NCI-H1436 (cell line): ENCODE results near the gene KRT28.
A peak's percentile ranks its signal among the peaks of the same experiment; 100 is the strongest.
"Not testable (repeated sequence)": the region's sequence is repeated elsewhere in the genome, so short reads cannot be mapped to it uniquely, and the experiment has no call there.

ENCODE experiments used
- DNase-seq: peaks from one replicate; lab custom pipeline; 2025; lab: John Stamatoyannopoulos, UW

Gene KRT28

DNA sequence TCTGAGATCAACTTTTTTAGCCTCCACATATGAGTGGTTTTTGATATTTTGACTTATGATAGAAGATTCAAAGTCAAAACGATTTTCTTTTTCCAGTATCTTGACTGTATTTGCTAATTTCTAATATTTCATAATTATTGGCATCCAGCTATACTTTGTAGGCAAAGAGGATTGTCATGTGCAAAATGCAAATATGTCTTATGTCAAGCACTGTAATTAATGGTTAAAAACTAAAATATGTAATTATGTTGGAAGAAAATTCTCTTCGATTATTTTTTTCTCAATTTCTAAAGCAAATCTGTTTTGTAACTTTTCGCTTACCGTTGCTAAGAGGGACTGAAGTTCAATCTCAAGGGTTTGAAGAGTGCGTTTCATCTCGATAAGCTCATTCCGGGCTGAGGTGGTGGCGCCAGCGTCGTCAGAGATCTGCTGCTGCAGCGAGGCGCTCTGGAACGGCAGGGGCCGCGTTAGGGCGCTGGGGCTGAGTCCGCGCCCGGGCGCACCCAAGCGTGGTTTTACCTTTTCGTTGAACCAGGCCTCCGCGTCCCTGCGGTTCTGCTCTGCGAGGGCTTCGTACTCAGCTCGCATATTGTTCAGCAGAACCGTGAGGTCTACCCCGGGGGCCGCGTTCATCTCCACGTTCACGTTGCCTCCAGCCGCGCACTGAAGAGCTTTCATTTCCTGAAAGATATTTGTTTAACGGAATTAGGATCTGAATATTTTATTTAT lies 20.4 kb downstream of the KRT28 start:
- DNase-seq, result peak; percentile 22

GRCh38 chr17:40778461-40778860 lies 21.3 kb downstream of the KRT28 start:
- no peak for DNase-seq

DNA sequence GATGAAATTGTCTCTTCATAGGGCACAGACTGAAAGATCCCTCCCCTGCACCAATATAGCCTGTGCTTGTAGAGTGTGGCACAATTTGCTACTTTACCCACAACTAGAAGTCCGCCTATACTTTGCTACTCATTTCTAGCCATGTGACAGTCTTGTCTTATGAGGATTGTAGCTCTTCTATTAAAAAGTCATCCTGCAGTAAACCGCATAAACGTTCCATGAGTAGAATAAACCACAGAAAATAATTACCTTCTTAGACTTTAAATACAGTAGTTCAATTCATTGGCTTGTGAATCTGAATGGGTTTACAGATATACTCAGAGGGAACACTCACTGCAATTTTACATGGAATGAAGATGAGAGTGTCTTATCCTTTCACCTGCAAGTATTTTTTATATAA lies 21.8 kb downstream of the KRT28 start:
- no peak for DNase-seq

GRCh38 chr17:40777459-40777858 lies 22.3 kb downstream of the KRT28 start:
- DNase-seq, result no peak

DNA sequence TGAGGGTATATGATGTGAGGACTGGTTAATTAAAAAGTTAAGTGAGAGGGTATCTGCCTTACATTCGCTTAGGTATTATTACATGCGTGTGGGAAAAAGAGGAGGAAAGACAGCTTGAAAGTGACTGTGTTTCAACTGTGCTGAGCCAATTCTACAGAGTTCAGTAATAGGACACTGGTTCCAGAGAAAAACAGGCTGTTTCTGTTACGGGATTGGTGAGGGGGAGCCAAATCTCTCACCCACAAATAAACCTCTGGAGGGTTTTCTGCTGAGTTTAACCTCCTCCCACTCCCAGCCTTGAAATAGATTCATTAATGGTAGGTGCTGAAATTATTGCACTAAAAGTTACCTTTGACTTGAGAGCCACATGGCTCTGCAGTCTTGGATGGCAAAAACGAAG lies 23.8 kb downstream of the KRT28 start:
- no peak for DNase-seq

DNA sequence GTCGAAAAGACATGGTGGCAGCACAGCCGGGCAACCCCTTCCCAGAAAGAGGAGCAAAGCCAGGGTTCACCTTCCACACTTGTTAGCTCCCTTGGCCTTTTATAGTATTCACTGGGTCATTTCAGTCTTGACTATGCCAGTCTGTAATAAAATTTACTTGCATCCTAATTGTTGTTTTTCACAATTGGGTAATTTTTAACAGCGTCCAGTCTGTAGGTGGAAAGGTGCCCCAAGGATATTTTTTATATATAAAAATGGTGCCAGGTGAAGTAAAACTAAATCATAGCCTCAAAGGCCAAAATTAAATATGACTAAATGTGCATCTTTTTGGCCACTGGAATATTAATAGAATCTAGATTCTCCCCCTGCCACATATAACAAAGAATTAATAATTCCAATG lies 27.7 kb downstream of the KRT28 start, which contains the start of gene KRT26:
TSS of gene KRT26 (minus strand) at position 101 of the 400 bp plus-strand sequence. CDS start at position 13, 88 bp downstream.
- DNase-seq, result no peak

DNA sequence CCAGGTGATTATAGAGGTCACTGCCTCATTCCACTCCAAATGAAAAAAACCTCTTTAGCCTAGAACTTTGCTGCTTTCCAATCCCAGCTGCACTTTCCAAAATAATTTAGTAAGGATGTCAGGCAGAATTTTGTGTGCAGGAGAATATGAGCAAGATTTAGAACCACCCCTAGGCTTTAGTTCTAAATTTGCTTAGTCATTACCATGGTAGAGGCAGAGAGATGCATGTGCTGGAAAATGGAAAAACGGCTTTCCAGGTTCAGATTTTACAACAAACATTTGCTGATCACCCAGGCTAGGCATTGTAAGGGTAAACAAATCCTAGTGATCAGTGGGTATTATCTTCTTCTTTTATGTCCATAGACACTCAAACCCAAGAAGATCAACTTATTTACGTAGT lies 34.1 kb downstream of the KRT28 start:
- no peak for DNase-seq

DNA sequence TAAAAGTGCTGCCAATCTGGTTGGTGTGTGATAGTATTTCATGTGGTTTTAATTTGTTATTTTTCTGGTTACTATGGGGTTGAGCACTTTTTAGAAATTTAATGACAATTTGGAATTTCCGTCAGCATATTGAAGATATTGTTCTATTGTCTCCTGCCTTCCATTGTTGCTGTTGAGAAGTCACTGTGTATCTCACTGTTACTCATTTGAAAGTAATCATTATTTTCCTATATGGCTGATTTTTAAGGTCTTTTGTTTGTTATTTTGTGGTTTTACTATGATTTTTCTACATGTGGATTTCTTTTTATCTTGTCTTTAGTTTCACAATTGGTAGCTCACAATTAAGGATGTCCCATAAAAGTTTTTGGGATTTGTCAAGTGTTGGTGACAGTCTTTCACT lies 36.0 kb downstream of the KRT28 start:
- DNase-seq, result no peak

DNA sequence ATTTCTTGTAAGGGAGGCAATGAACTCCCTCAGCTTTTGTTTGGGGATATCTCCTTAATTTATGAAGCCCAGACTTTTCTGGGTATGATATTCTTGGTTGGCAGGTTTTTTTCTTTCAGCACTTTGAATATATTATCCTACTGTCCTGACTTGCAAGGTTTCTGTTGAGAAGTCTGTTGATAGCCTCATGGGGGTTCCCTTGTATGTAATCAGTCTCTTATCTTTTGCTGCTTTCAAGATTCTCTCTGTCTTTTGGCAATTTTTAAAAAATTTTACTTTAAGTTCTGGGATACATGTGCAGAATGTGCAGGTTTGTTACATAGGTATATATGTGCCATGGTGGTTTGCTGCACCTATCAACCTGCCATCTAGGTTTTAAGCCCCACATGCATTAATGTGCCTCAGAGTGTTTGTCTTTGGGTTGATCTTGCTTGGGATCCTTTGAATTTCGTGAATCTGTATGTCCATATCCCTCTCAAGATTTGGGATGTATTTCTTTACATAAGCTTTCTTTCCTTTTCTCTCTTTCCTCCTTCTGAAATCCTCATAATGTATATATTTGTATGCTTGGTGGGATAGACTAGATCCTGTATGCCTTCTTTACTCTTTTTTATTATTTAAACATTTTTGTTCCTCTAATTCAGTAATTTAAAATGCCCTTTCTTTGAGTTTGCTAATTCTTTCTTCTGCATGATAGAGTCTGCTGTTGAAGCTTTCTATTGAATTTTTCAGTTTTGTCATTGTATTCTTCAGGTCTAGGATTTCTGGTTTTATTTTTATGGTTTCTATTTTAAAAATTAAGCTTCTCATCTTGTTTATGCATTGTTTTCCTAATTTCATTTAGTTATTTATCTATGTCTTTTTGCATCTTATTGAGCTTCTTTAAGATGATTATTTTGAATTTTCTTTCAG lies 39.4 kb downstream of the KRT28 start:
- no peak for DNase-seq

DNA sequence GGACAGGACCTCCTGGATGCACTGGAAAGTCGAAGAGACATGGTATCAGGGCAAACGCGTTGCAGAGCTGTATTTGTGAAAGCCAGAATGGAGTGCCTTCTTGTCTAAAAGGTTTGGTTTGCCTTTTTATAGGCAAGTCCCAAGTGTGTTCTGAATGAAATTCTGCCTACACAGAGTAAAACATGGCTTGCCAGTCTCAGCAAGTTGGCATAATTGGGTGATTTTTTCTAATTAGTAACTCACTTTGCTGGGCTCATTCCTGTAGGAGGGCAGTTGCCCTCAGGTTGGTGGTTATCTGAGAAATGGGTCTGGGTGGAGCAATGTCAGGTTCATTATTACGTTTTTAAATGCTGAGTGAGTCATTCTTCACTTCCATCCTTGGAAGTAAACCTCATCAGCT lies 44.5 kb downstream of the KRT28 start, which contains the start of gene KRT25:
TSS of gene KRT25 (minus strand) at position 101 of the 400 bp plus-strand sequence. CDS start at position 41, 60 bp downstream.
- no peak for DNase-seq

DNA sequence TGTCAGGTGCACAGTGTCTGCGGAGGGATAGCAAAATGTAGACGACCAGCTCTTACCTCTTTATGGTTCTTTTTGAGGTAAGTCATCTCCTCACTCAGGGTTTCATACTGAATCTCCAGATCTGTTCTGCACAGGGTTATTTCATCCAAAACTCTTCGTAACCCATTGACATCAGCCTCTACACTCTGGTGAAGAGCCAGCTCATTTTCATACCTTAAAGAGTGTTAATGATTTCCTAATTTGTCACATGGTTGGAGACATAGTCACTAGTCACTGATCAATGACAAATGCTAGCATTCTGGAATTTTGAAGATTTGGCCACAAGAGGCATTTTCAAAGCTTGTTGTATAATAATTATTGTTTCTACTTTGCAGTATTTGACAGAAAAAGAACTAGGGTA lies 46.0 kb downstream of the KRT28 start:
- DNase-seq, result no peak

- DNase-seq, result no peak
Observed at GRCh38 chr17:40751065-40751464, 48.7 kb downstream of the KRT28 start.

GRCh38 chr17:40750391-40750790 lies 49.4 kb downstream of the KRT28 start:
- DNase-seq, result no peak

DNA sequence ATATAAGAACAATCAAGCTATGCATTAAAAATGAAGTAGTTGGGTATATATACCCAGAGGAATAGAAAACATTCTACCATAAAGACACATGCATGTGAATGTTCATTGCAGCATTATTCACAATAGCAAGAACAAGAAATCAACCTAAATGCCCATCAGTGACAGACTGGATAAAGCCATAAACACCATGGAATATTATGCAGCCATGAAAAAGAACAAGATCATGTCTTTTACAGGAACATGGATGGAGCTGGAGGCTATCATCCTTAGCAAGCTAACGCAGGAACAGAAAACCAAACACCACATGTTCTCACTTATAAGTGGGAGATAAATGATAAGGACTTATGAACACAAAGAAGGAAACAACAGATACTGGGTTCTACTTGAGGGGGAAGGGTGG lies 51.1 kb downstream of the KRT28 start:
- not testable (repeated sequence) for DNase-seq
